Measurements from ENCODE around the gene ZNF782.
A peak's percentile ranks its signal among the peaks of the same experiment; 100 is the strongest.
"Not testable (repeated sequence)": the region's sequence is repeated elsewhere in the genome, so short reads cannot be mapped to it uniquely, and the experiment has no call there.

The ZNF782 gene

DNA sequence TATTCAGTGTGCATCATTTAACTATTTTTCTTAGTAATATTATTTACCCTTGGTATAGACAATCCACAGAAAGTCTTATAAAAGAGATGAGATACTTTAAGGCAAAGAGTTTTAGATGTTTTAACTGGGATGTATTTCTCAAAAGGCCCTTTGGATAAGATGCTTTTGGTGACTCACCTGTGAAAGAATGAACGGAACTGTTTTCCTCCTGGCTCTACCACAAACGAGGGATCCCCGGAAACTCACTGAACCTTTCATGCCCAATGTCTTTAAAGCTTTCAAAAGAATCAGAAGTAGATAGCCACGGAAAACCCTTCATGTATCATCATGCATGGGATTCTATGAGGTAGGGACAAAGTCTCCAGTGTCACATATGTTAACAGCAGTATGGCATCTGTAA is 1.6 kb downstream of the ZNF782 start:
- DNase-seq, result no peak

- no peak for DNase-seq
These were observed 10.3 kb downstream of the ZNF782 start for GRCh38 chr9:96844040-96844439.

DNA sequence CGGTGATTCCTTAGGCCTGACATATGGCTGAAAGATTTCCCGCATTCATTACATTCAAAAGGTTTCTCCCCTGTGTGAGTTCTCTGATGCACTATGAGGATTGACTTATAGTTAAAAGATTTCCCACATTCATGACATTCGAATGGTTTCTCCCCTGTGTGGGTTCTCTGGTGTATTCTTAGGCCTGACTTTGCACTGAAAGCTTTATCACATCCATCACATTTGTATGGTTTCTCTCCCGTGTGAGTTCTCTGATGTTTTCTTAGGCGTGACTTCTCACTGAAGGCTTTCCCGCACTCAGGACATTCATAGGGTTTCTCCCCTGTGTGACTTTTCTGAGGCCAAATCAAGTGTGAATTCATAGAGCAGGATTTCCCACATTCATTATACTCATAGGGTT is 35.8 kb downstream of the ZNF782 start:
- no peak for DNase-seq

- no peak for DNase-seq
These were observed 36.3 kb downstream of the ZNF782 start for GRCh38 chr9:96817973-96818372.

- no peak for DNase-seq
These were observed 40.7 kb downstream of the ZNF782 start for GRCh38 chr9:96813607-96814006.

- DNase-seq, result not testable (repeated sequence)
These were observed 55.4 kb downstream of the ZNF782 start for GRCh38 chr9:96798959-96799358.

DNA sequence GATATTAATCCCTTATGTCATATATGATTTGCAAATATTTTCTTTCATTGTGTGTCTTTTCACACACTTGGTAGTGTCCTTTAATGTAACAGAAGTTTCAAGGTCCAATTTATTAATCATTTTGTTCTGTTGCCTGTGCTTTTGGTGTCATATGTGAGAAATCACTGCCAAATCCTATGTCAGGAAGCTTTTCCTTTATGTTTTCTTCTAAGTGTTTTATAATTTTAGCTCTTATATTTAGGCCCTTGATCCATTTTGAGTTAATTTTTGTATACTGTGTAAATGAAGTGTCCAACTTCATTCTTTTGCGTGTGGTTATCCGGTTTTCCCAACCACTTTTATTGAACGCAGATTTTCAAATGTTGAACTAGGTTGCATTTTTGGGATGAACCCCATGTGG is 70.3 kb downstream of the ZNF782 start:
- DNase-seq, result no peak

DNA sequence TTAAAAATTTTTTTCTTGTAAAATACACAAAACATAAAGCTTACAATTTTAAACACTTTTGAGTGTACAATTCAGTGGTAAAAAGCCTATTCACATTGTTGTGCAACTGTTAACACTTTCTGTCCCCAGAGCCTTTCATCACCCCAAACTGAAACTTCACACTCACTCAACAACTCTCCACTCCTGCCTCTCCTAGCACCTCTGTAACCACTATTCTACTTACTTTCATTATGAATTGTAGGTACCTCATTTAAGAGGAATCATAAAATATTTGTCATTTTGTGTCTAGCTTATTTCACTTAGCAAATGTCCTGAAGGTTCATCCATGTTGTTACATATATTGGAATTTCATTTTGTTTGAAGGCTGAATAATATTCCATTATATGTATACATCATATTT is 72.1 kb downstream of the ZNF782 start:
- peak; percentile 62 for DNase-seq

GRCh38 chr9:96781552-96781951 is 72.8 kb downstream of the ZNF782 start:
- DNase-seq, result no peak

- no peak for DNase-seq
These were observed 75.2 kb downstream of the ZNF782 start for GRCh38 chr9:96779089-96779488.

GRCh38 chr9:96777426-96777864 is 76.9 kb downstream of the ZNF782 start:
- no peak for DNase-seq

DNA sequence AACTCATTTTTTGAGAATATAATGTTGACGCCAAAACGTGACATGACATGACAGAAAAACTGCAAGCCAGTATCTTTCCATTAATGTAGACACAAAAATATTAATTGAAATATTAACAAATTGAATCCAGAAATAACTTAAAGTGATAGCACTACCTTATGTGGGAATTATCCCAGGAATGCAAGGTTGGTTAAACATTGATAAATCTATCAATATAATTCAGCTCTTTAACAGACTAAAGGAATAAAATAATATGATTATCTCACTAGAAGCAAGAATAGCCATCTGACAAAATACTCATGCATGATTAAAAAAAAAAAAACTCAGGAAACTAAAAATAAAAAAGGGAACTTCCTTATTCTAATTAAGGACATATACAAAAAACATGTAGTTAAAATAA is 83.2 kb downstream of the ZNF782 start:
- no peak for DNase-seq

GRCh38 chr9:96769989-96770388 is 84.3 kb downstream of the ZNF782 start:
- no peak for DNase-seq

Measured in activated CD4-positive, alpha-beta T cell treated with anti-CD3 and anti-CD28 coated beads, Interleukin-2, Interleukin-6, amounts not matched to agents 100 ng/mL and 50 ng/mL, durations not matched to agents 16 hours and 8 hours (primary cell).